HUES64 (cell line): ENCODE data around the gene IGF1R.

Source experiments
- H3K27ac ChIP-seq: 2 replicates; pipeline ENCODE4 v1.7.0; 2013; ENCODE audit warnings: low read depth, low read length, inconsistent platforms
- H3K27me3 ChIP-seq: 2 replicates; pipeline ENCODE4 v1.6.1; 2013; ENCODE audit warnings: mild to moderate bottlenecking, low read length; ENCODE audit not compliant: insufficient read depth
- H3K36me3 ChIP-seq: 2 replicates; pipeline ENCODE4 v1.6.1; 2013; ENCODE audit warnings: mild to moderate bottlenecking, low read length; ENCODE audit not compliant: insufficient read depth
- H3K4me1 ChIP-seq: 2 replicates; pipeline ENCODE4 v1.6.1; 2013; ENCODE audit warnings: mild to moderate bottlenecking, low read length, moderate library complexity; ENCODE audit not compliant: insufficient read depth
- H3K4me3 ChIP-seq: 2 replicates; pipeline ENCODE4 v1.5.1; 2013; ENCODE audit warnings: mild to moderate bottlenecking, low read length, moderate library complexity
- H3K9ac ChIP-seq: 2 replicates; pipeline ENCODE4 v1.6.1; 2013; ENCODE audit warnings: mild to moderate bottlenecking, low read depth, low read length
- H3K9me3 ChIP-seq: 2 replicates; pipeline ENCODE4 v1.6.1; 2013; ENCODE audit warnings: low read depth, low read length; ENCODE audit not compliant: insufficient read depth
- WGBS: fragments of 150-250, 120-280 bp; methylation state at CpG from one replicate; pipeline ENCODE4 v1.1.7; 2013; ENCODE audit warnings: missing lambda C conversion rate; 5-methylcytosine and 5-hydroxymethylcytosine counted together

IGF1R gene

GRCh38 chr15:98711810-98712209 is 63.5 kb downstream of the IGF1R start:
- H3K4me1 ChIP-seq = peaks cover 58% of the 10 kb centered on the region
- 95% methylated on average over 2 of the region's 2 CpGs for WGBS

GRCh38 chr15:98712845-98713584 is 64.7 kb downstream of the IGF1R start:
- Histone ChIP-seq H3K27ac (peak overlapping the region; percentile 1; the same call in 1 of the 2 replicates), H3K9me3 (no peaks in the 10 kb centered on the region; the same call in 1 of the 2 replicates), H3K36me3 (peaks cover 13% of the 10 kb centered on the region), H3K27me3 (no peaks in the 10 kb centered on the region), H3K4me3 (no peak overlapping the region), H3K9ac (no peak overlapping the region), H3K4me1 (peaks cover 70% of the 10 kb centered on the region)
- 90% methylated on average over 16 of the region's 16 CpGs for WGBS

More at GRCh38 chr15:98711810-98712209, 63.5 kb downstream of the IGF1R start:
- Histone ChIP-seq H3K4me3 (no peak overlapping the region), H3K27me3 (no peaks in the 10 kb centered on the region), H3K27ac (no peak overlapping the region), H3K9ac (no peak overlapping the region), H3K9me3 (no peaks in the 10 kb centered on the region; the same call in 1 of the 2 replicates), H3K36me3 (peaks cover 20% of the 10 kb centered on the region)

GRCh38 chr15:98713585-98714001 is 65.3 kb downstream of the IGF1R start:
- Histone ChIP-seq H3K4me3 (no peak overlapping the region), H3K4me1 (peaks cover 70% of the 10 kb centered on the region), H3K9ac (no peak overlapping the region), H3K9me3 (no peaks in the 10 kb centered on the region; the same call in 1 of the 2 replicates), H3K27me3 (no peaks in the 10 kb centered on the region), H3K27ac (no peak overlapping the region; the same call in 1 of the 2 replicates), H3K36me3 (peaks cover 11% of the 10 kb centered on the region)
- WGBS = 70% methylated on average over 3 of the region's 3 CpGs

- Histone ChIP-seq H3K9ac (no peak overlapping the region), H3K4me1 (peaks cover 71% of the 10 kb centered on the region), H3K9me3 (no peaks in the 10 kb centered on the region; the same call in 1 of the 2 replicates), H3K4me3 (no peak overlapping the region), H3K27ac (no peak overlapping the region), H3K36me3 (peaks cover 11% of the 10 kb centered on the region), H3K27me3 (no peaks in the 10 kb centered on the region)
- WGBS = 85% methylated on average over 7 of the region's 7 CpGs
These were observed 66.6 kb downstream of the IGF1R start for GRCh38 chr15:98714922-98715321.

GRCh38 chr15:98715401-98715800 is 67.1 kb downstream of the IGF1R start:
- Histone ChIP-seq H3K27ac (no peak overlapping the region), H3K9me3 (no peaks in the 10 kb centered on the region; the same call in 1 of the 2 replicates), H3K36me3 (peaks cover 11% of the 10 kb centered on the region), H3K4me3 (no peak overlapping the region), H3K9ac (no peak overlapping the region), H3K27me3 (no peaks in the 10 kb centered on the region), H3K4me1 (peaks cover 73% of the 10 kb centered on the region)
- WGBS = 92% methylated on average over 7 of the region's 7 CpGs

- Histone ChIP-seq H3K9ac (no peak overlapping the region), H3K27ac (no peak overlapping the region), H3K4me3 (no peak overlapping the region), H3K36me3 (peaks cover 9% of the 10 kb centered on the region), H3K27me3 (no peaks in the 10 kb centered on the region), H3K4me1 (peaks cover 77% of the 10 kb centered on the region), H3K9me3 (no peaks in the 10 kb centered on the region; the same call in 1 of the 2 replicates)
- WGBS = 93% methylated on average over 9 of the region's 9 CpGs
These were observed 67.6 kb downstream of the IGF1R start for GRCh38 chr15:98715890-98716443.

- 89% methylated on average over 5 of the region's 5 CpGs for WGBS
- Histone ChIP-seq H3K36me3 (no peaks in the 10 kb centered on the region), H3K4me1 (peaks cover 84% of the 10 kb centered on the region), H3K4me3 (no peak overlapping the region), H3K9ac (no peak overlapping the region), H3K9me3 (no peaks in the 10 kb centered on the region), H3K27me3 (no peaks in the 10 kb centered on the region), H3K27ac (no peak overlapping the region)
These were observed 69.0 kb downstream of the IGF1R start for GRCh38 chr15:98717371-98717770.

- 84% methylated on average over 11 of the region's 11 CpGs for WGBS
- Histone ChIP-seq H3K4me1 (peaks cover 88% of the 10 kb centered on the region), H3K9me3 (no peaks in the 10 kb centered on the region), H3K27me3 (no peaks in the 10 kb centered on the region), H3K4me3 (no peak overlapping the region), H3K27ac (peak overlapping the region; percentile 17; the same call in 1 of the 2 replicates), H3K9ac (no peak overlapping the region), H3K36me3 (no peaks in the 10 kb centered on the region)
These were observed 69.6 kb downstream of the IGF1R start for GRCh38 chr15:98717942-98718341.

- peaks cover 88% of the 10 kb centered on the region for H3K4me1 ChIP-seq
- no peak overlapping the region for H3K4me3 ChIP-seq
- 79% methylated on average over 9 of the region's 10 CpGs for WGBS
- H3K9ac ChIP-seq = no peak overlapping the region
- H3K27me3 ChIP-seq = no peaks in the 10 kb centered on the region
- H3K9me3 ChIP-seq = no peaks in the 10 kb centered on the region
- no peaks in the 10 kb centered on the region for H3K36me3 ChIP-seq
- H3K27ac ChIP-seq = peak overlapping the region; percentile 17; the same call in 1 of the 2 replicates
These were observed 70.2 kb downstream of the IGF1R start for GRCh38 chr15:98718426-98719136.

GRCh38 chr15:98719137-98719740 is 70.9 kb downstream of the IGF1R start:
- H3K4me3 ChIP-seq = no peak overlapping the region
- no peak overlapping the region for H3K27ac ChIP-seq

GRCh38 chr15:98720031-98720430 is 71.7 kb downstream of the IGF1R start:
- Histone ChIP-seq H3K27ac (no peak overlapping the region), H3K27me3 (no peaks in the 10 kb centered on the region), H3K4me1 (peaks cover 77% of the 10 kb centered on the region), H3K36me3 (no peaks in the 10 kb centered on the region), H3K9ac (no peak overlapping the region), H3K9me3 (no peaks in the 10 kb centered on the region), H3K4me3 (no peak overlapping the region)
- WGBS = 80% methylated on average over 6 of the region's 6 CpGs

More at GRCh38 chr15:98719137-98719740, 70.9 kb downstream of the IGF1R start:
- H3K9ac ChIP-seq = no peak overlapping the region
- H3K27me3 ChIP-seq = no peaks in the 10 kb centered on the region
- H3K36me3 ChIP-seq = no peaks in the 10 kb centered on the region
- H3K9me3 ChIP-seq = no peaks in the 10 kb centered on the region
- peaks cover 83% of the 10 kb centered on the region for H3K4me1 ChIP-seq
- 79% methylated on average over 5 of the region's 5 CpGs for WGBS
